ENCODE data around the gene PIK3R5.
"Not testable (repeated sequence)": the region's sequence is repeated elsewhere in the genome, so short reads cannot be mapped to it uniquely, and the experiment has no call there.

DNA sequence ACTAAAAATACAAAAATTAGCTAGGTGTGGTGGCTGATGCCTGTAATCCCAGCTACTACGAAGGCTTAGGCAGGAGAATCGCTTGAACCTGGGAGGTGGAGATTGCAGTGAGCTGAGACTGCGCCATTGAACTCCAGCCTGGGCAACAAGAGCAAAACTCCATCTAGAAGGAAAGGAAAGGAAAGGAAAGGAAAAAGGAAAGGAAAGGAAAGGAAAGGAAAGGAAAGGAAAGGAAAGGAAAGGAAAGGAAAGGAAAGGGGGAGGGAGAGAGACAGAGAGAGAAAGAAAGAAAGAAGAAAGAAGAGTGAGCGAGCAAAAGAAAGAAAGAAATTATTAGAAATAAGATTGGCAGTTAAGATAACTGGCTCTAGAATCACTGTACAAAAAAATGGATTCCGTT lies 18.7 kb upstream of the PIK3R5 start:
- TF ChIP-seq, protein P1, sequence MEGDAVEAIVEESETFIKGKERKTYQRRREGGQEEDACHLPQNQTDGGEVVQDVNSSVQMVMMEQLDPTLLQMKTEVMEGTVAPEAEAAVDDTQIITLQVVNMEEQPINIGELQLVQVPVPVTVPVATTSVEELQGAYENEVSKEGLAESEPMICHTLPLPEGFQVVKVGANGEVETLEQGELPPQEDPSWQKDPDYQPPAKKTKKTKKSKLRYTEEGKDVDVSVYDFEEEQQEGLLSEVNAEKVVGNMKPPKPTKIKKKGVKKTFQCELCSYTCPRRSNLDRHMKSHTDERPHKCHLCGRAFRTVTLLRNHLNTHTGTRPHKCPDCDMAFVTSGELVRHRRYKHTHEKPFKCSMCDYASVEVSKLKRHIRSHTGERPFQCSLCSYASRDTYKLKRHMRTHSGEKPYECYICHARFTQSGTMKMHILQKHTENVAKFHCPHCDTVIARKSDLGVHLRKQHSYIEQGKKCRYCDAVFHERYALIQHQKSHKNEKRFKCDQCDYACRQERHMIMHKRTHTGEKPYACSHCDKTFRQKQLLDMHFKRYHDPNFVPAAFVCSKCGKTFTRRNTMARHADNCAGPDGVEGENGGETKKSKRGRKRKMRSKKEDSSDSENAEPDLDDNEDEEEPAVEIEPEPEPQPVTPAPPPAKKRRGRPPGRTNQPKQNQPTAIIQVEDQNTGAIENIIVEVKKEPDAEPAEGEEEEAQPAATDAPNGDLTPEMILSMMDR (IDR thresholded peaks at IDR 0.05; ENCODE audit: insufficient read depth, low read length, poor library complexity, severe bottlenecking), result not testable (repeated sequence)
- not testable (repeated sequence) for TF ChIP-seq EZH2phosphoT487 (conservative IDR thresholded peaks at IDR 0.05; ENCODE audit: low read length)

Data from SU-DHL-6 (cell line).